ENCODE measurements around the gene TSC22D1.

DNA sequence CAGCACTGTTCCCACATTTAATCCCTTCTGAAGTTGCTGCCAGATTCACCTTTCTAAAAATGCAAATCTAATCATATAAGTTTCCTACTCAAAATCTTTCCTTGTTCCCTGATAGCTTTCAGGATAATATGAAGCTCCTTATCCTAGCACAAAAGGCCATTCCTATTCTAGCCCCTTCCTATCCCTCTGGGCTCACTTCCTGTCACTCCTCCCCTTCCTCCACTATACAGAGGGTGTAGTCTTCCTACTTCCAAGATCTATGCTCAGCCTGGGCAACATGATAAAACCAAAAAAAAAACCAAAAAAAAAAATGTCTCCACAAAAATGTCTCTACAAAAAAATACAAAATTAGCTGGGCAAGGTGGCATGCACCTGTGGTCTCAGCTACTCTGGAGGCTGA, 78.3 kb downstream of the TSC22D1 start:
- TF ChIP-seq, protein P1, sequence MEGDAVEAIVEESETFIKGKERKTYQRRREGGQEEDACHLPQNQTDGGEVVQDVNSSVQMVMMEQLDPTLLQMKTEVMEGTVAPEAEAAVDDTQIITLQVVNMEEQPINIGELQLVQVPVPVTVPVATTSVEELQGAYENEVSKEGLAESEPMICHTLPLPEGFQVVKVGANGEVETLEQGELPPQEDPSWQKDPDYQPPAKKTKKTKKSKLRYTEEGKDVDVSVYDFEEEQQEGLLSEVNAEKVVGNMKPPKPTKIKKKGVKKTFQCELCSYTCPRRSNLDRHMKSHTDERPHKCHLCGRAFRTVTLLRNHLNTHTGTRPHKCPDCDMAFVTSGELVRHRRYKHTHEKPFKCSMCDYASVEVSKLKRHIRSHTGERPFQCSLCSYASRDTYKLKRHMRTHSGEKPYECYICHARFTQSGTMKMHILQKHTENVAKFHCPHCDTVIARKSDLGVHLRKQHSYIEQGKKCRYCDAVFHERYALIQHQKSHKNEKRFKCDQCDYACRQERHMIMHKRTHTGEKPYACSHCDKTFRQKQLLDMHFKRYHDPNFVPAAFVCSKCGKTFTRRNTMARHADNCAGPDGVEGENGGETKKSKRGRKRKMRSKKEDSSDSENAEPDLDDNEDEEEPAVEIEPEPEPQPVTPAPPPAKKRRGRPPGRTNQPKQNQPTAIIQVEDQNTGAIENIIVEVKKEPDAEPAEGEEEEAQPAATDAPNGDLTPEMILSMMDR (conservative IDR thresholded peaks at IDR 0.05; ENCODE audit: low read length) = no peak
- no peak for TF ChIP-seq EZH2phosphoT487 (IDR thresholded peaks at IDR 0.05; ENCODE audit: borderline replicate concordance, low read depth, low read length)
